Pancreas (tissue), 10 donors: Measurements from ENCODE around the gene KCNH6. TPM values are rescaled to one million over a fixed set of nuclear protein-coding genes. Genes with fewer than 3 reads are reported as not detected.

Source experiments
- ATAC-seq, 4 donors: fragments of 200-7000 bp; cut with Tn5 transposase; one replicate each; pipeline versions ENCODE4 v1.8.0 to v1.9.1; 2020; ENCODE audit warnings: mild to moderate bottlenecking in 4 of 4, moderate library complexity in 4 of 4
- DNase-seq, 6 donors: peaks; one replicate each; pipeline ENCODE4 v3.0.0-alpha.2; 2020
- FAIRE-seq: peaks from 2 replicates; lab custom pipeline; 2012; peaks lifted over from hg19 to GRCh38; lab: Jason Lieb, UNC
- H3K27ac ChIP-seq, 4 donors: fragments of 200-600 bp; sonication (generic); 1 replicate in 3 of 4; 2 replicates in 1 of 4; pipeline versions ENCODE4 v1.5.0 to v1.8.0; 2020
- H3K27me3 ChIP-seq, 4 donors: fragments of 200-600 bp; one replicate each; pipeline ENCODE4 v1.8.0; 2021
- H3K36me3 ChIP-seq, 3 donors: fragments of 200-600 bp; sonication (generic) in 1 of 3; one replicate each; pipeline versions ENCODE4 v1.5.0 to v1.8.0; 2020 to 2021
- H3K4me1 ChIP-seq, 3 donors: fragments of 200-600 bp; one replicate each; pipeline ENCODE4 v1.8.0; 2021
- H3K4me3 ChIP-seq, 4 donors: fragments of 200-600 bp; sonication (generic) in 2 of 4; one replicate each; pipeline versions ENCODE4 v1.5.0 to v1.8.0; 2020 to 2021
- H3K9me3 ChIP-seq, 4 donors: fragments of 200-600 bp; one replicate each; pipeline ENCODE4 v1.8.0; 2021
- WGBS, 2 donors: extraction: QIAGEN DNeasy Blood & Tissue Kit; methylation state at CpG; one replicate each; pipeline ENCODE4 v1.1.7; 2013; 5-methylcytosine and 5-hydroxymethylcytosine counted together
- intact Hi-C, 3 donors: fragments of 100-400 bp; cut with DNase I; formaldehyde crosslinking; loops; one replicate each; pipeline versions ENCODE4 v1.11.1 to v1.14.2; 2022
- polyA plus RNA-seq, 2 donors: library from polyadenylated mRNA; stranded (reverse); fragments of 200-250 nt; gene quantifications; one replicate each; pipeline ENCODE4 v1.2.3, GENCODE V29; 2013
- total RNA-seq, 6 donors: library from RNA; stranded (reverse); fragmentation: NEBNext Ultra II Directional in 4 of 6; extraction: Animal tissue kit (Norgen Biotek cat#: 25700) in 4 of 6; gene quantifications; one replicate each; pipeline versions ENCODE4 v1.2.1 to v1.2.4, GENCODE V29; 2021 to 2023
- TF ChIP-seq, protein P1 (sequence below), 4 donors: fragments of 200-600 bp; sonication (generic) in 3 of 4; IDR thresholded peaks; one replicate each; pipeline versions ENCODE4 v1.5.0 to v1.8.0; 2021; ENCODE audit warnings: antibody characterized with exemption in 4 of 4
- donor health status: healthy with polysubstance abuse.
- donor health status: DM: no; HTN: no; CAD: no; lungs with moderate emphysema.
- donor health status: DM: no; HTN: no; CAD: no.
- donor health status: control.
- donor health status: control.
- donor health status: Bipolar disorder and iron deficiency.
- donor health status: DM: yes; HTN: yes; CAD: no.
- donor health status: DM: no; HTN: no; CAD: no.
- donor health status: DM: no; HTN: no; CAD: no.
- donor health status: DM: yes; HTN: yes; CAD: no.

Gene KCNH6
- total and polyA plus RNA-seq, 8 donors, result 0.35 to 12.5 (median 0.95) TPM

DNA sequence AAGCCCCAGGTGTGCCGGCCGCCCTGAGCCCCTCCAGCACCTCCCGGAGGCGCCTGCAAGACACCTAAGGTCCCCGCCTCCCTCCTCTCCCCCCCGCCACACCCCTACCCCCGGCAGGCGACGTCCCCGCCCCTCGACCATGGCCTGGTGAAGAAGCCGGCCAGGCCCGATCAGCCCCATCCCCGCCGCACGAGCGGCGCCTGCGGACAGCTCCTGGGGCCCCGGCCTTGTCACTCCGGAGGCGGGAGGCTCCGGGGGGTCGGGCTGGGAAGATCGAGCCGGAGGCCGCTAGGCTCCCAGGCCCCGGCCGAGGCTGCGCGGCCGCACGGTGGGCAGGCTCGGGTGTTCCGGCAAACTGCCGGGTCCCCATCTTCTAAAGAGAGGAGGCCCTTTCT, 46.7 kb upstream of the KCNH6 start:
- H3K27me3 ChIP-seq, result no peaks in the 10 kb centered on the region
- intact Hi-C loops, result loop anchor here in 1 of 3 donors (5.0 kb wide), 1 partner anchor 49 kb away; no protein-coding TSS in a partner anchor
- H3K4me1 ChIP-seq, result peaks cover 10 to 24% (median 20%) of the 10 kb centered on the region in 3 donors
- no peaks in the 10 kb centered on the region for H3K9me3 ChIP-seq
- TF ChIP-seq, protein P1, sequence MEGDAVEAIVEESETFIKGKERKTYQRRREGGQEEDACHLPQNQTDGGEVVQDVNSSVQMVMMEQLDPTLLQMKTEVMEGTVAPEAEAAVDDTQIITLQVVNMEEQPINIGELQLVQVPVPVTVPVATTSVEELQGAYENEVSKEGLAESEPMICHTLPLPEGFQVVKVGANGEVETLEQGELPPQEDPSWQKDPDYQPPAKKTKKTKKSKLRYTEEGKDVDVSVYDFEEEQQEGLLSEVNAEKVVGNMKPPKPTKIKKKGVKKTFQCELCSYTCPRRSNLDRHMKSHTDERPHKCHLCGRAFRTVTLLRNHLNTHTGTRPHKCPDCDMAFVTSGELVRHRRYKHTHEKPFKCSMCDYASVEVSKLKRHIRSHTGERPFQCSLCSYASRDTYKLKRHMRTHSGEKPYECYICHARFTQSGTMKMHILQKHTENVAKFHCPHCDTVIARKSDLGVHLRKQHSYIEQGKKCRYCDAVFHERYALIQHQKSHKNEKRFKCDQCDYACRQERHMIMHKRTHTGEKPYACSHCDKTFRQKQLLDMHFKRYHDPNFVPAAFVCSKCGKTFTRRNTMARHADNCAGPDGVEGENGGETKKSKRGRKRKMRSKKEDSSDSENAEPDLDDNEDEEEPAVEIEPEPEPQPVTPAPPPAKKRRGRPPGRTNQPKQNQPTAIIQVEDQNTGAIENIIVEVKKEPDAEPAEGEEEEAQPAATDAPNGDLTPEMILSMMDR (IDR thresholded peaks at IDR 0.05), result no peak
- no peaks in the 10 kb centered on the region for H3K36me3 ChIP-seq
- ATAC-seq (peak in 3 of 4 donors; percentile 1 to 11 (median 4)), DNase-seq (peak in 2 of 6 donors; percentile 47 to 81), FAIRE-seq (no peak)
- 47% methylated on average over 20 to 36 of the region's 36 CpGs for whole genome bisulfite sequencing, 2 donors
- H3K4me3 ChIP-seq, result peak overlapping the region; percentile 18 to 57 (median 34)
- peak overlapping the region; percentile 37 to 86 (median 47) for H3K27ac ChIP-seq

DNA sequence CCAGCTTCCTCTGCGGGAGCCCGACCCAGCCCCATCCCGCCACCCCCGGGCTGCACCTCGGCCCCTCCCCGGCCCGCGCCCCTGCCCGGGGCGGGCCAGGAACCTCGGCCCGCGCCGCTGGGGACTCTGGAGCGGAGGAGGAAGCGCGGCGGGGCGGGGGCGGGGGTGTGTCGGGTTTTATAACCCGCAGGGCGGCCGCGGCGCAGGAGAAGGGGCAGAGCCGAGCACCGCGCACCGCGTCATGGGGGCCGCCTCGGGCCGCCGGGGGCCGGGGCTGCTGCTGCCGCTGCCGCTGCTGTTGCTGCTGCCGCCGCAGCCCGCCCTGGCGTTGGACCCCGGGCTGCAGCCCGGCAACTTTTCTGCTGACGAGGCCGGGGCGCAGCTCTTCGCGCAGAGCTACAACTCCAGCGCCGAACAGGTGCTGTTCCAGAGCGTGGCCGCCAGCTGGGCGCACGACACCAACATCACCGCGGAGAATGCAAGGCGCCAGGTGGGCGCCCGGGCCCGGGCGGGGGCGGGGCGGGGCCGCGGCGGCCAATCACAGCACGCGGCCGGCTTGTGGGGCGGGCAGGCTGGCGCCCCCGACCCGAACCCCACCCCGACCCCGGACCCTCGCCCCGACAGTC, 46.2 kb upstream of the KCNH6 start, which contains the start of gene ACE:
TSS of gene ACE (plus strand) at position 208 of the 626 bp plus-strand sequence. CDS start at position 242, 34 bp downstream.
- Histone ChIP-seq H3K4me3 (peak within 1 kb of the TSS; percentile 25 to 57 (median 40)), H3K4me1 (peaks cover 10 to 24% (median 20%) of the 10 kb centered on the region in 3 donors), H3K27me3 (no peaks in the 10 kb centered on the region), H3K36me3 (no peaks in the 10 kb centered on the region), H3K9me3 (no peaks in the 10 kb centered on the region), H3K27ac (peak within 1 kb of the TSS; percentile 37 to 86 (median 47))
- peak; percentile 24 to 63 (median 44) for ATAC-seq
- TF ChIP-seq, protein P1 (IDR thresholded peaks at IDR 0.05), result no peak
- intact Hi-C loops, result loop anchor here in 1 of 3 donors (5.0 kb wide), 1 partner anchor 50 kb away; no protein-coding TSS in a partner anchor
- no peak for FAIRE-seq
- WGBS, 2 donors, result 1 to 2% methylated on average over 17 to 78 of the region's 78 CpGs
- DNase-seq, result peak in 4 of 6 donors; percentile 37 to 80 (median 64)

DNA sequence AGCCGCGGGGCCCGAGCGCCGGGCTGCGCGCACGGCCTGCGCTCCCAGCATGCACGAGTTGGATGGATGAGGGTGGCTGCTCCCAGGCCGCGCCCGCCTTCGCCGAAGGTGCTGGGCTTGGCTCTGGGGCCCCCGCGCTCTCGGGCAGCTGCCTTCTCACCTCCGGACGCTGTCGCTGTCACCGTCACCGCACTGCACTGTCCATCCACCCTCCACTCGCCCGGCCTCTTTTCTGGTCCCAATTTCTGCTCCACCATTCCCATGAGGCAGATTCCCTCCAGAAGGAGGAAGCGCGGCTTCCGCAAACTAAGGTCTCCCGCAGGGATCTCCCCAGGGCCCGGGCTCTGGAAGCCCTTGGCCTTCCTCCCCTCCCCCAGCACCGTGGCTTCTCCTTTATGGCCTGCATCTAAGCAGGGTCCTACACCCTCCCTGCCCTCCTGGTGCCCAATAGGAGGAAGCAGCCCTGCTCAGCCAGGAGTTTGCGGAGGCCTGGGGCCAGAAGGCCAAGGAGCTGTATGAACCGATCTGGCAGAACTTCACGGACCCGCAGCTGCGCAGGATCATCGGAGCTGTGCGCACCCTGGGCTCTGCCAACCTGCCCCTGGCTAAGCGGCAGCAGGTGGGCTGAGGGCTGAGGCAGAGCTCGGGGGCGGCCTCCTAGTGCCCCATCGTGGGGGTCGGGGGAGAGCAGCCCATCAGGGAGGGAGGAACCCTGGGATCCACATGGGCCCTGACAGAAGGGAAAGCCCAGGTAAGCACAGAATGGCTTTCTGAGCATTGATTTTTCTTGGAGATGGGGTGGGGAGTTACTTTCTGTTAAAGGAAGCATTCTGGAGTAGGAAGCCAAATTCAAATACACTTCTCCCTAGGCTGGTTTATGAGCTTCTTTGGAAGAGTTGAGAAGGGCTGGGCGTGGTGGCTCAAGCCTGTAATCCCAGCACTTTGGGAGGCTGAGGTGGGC, 45.4 kb upstream of the KCNH6 start:
- intact Hi-C loops, result loop anchor here in 1 of 3 donors (5.0 kb wide), 1 partner anchor 50 kb away; no protein-coding TSS in a partner anchor
- Histone ChIP-seq H3K4me1 (peaks cover 10 to 24% (median 20%) of the 10 kb centered on the region in 3 donors), H3K36me3 (no peaks in the 10 kb centered on the region), H3K4me3 (peak overlapping the region; percentile 25 to 57 (median 40)), H3K27me3 (no peaks in the 10 kb centered on the region), H3K27ac (peak overlapping the region in 2 of 4 donors; percentile 16 to 41), H3K9me3 (no peaks in the 10 kb centered on the region)
- ATAC-seq, result peak in 1 of 4 donors; percentile 3
- TF ChIP-seq, protein P1 (IDR thresholded peaks at IDR 0.05), result no peak
- WGBS, 2 donors, result 20 to 25% methylated on average over 37 to 44 of the region's 44 CpGs
- peak in 2 of 6 donors; percentile 67 to 78 for DNase-seq
- FAIRE-seq, result no peak

DNA sequence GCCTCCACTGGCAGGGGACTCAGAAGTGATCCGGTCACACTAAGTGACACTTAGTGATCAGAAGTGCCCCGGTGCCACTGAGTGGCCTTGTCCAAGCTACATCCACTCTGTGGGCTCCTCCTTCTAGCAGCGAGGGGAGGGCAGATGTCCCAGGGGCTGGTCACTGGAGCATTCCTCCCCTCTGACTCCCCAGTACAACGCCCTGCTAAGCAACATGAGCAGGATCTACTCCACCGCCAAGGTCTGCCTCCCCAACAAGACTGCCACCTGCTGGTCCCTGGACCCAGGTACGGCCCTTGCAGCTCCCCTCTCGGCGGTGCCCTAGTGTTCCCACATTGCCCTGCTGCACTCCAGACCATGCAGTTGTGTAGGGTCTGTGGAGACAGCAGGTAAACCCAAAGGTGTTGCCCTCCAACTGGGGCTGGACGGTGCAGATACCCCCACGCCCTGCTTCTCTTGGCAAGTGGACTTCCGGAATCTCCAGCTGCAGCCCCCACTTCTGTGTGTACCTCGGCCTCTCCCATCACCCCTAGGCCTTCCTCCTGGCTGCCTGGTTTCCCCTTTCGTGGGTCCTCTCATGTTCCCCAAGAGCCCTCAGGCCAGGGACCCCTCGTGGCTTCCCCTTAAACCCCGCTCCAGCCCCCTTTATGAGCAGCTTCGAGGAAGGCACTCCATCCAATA, 44.2 kb upstream of the KCNH6 start:
- Histone ChIP-seq H3K27me3 (no peaks in the 10 kb centered on the region), H3K4me1 (peaks cover 5 to 19% (median 12%) of the 10 kb centered on the region in 3 donors), H3K9me3 (no peaks in the 10 kb centered on the region), H3K36me3 (no peaks in the 10 kb centered on the region), H3K4me3 (no peak overlapping the region), H3K27ac (no peak overlapping the region)
- WGBS, 2 donors, result 34 to 36% methylated on average over 16 of the region's 16 CpGs
- ATAC-seq (peak; percentile 73 to 87 (median 80)), FAIRE-seq (no peak), DNase-seq (peak; percentile 80 to 93 (median 86))
- intact Hi-C loops, result loop anchor here in 1 of 3 donors (5.0 kb wide), 1 partner anchor 52 kb away; no protein-coding TSS in a partner anchor
- TF ChIP-seq, protein P1 (IDR thresholded peaks at IDR 0.05), result peak; percentile 65 to 72 (median 70)
